DOHH2 (cell line): ENCODE measurements around the gene CHD9.

Experiments
- H3F3A ChIP-seq: fragments of 200-600 bp; sonication (generic), shearing (Covaris generic); 2 replicates; pipeline ENCODE4 v1.6.0; 2016; ENCODE audit warnings: antibody characterized with exemption, mild to moderate bottlenecking; ENCODE audit not compliant: control insufficient read depth, insufficient read depth
- H3K27ac ChIP-seq: fragments of 200-600 bp; sonication (generic); 2 replicates; pipeline ENCODE4 v1.5.1; 2014; ENCODE audit warnings: low read depth, mild to moderate bottlenecking, low read length, moderate library complexity
- H3K27me3 ChIP-seq: fragments of 200-600 bp; sonication (generic); 2 replicates; pipeline ENCODE4 v1.6.1; 2014; ENCODE audit warnings: mild to moderate bottlenecking, low read length, mixed read lengths; ENCODE audit not compliant: control insufficient read depth
- H3K36me3 ChIP-seq: fragments of 200-600 bp; sonication (generic); 2 replicates; pipeline ENCODE4 v1.6.1; 2014; ENCODE audit warnings: mild to moderate bottlenecking, low read length, moderate library complexity, mixed read lengths; ENCODE audit not compliant: control insufficient read depth
- H3K4me1 ChIP-seq: fragments of 200-600 bp; sonication (generic); 2 replicates; pipeline ENCODE4 v1.6.1; 2014; ENCODE audit warnings: mild to moderate bottlenecking, low read length, mixed read lengths; ENCODE audit not compliant: control insufficient read depth
- H3K4me2 ChIP-seq: fragments of 200-600 bp; sonication (generic); 2 replicates; pipeline ENCODE4 v1.6.0; 2014; ENCODE audit warnings: mild to moderate bottlenecking, low read length, moderate library complexity
- H3K4me3 ChIP-seq: fragments of 200-600 bp; sonication (generic); 2 replicates; pipeline ENCODE4 v1.5.1; 2014; ENCODE audit warnings: mild to moderate bottlenecking, low read length, mixed read lengths
- H3K79me2 ChIP-seq: fragments of 200-600 bp; sonication (generic); 2 replicates; pipeline ENCODE4 v1.6.1; 2014; ENCODE audit warnings: mild to moderate bottlenecking, low read length, mixed read lengths; ENCODE audit not compliant: control insufficient read depth
- H3K9me2 ChIP-seq: fragments of 200-600 bp; sonication (generic); replicated peaks from 2 replicates; pipeline ENCODE4 v1.6.1; 2014; ENCODE audit warnings: mild to moderate bottlenecking, low read length, mixed read lengths; ENCODE audit not compliant: control insufficient read depth
- H3K9me3 ChIP-seq: fragments of 200-600 bp; sonication (generic); 2 replicates; pipeline ENCODE4 v1.6.1; 2014; ENCODE audit warnings: antibody characterized with exemption, low read length, mixed read lengths; ENCODE audit not compliant: control insufficient read depth, insufficient read depth
- H4K20me1 ChIP-seq: fragments of 200-600 bp; sonication (generic); 2 replicates; pipeline ENCODE4 v1.6.0; 2014; ENCODE audit warnings: low read depth, mild to moderate bottlenecking, antibody characterized with exemption, low read length, moderate library complexity; ENCODE audit not compliant: control insufficient read depth, insufficient read depth
- EZH2phosphoT487 ChIP-seq: fragments of 200-600 bp; sonication (generic); IDR thresholded peaks from 2 replicates; pipeline ENCODE4 v1.6.1; 2017; ENCODE audit warnings: borderline replicate concordance, mild to moderate bottlenecking, antibody characterized with exemption, low read length, moderate library complexity, mixed read lengths
- TF ChIP-seq, protein P1 (sequence below): fragments of 200-600 bp; sonication (generic); IDR thresholded peaks from one replicate; pipeline ENCODE4 v1.5.1; 2014; ENCODE audit warnings: antibody characterized with exemption, mild to moderate bottlenecking, low read depth, low read length; ENCODE audit not compliant: poor library complexity, severe bottlenecking

Gene CHD9

DNA sequence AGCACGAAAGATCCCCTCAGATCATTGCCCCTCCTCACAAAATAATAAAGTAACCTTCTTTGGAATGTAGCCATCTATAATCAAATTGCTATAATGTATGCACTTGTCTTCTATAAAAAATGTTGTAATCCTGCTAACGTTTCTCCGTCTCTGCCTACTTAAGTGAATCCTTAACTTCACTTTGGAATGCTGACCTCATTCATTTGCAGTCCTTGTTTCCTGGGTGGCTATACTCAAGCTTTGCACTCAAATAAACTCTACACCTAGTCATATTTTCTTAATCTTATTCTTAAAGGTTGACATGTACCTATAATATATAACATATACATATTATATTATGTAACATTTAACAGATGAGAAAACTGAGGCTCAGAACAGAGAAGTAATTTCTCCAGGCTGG, 24.8 kb upstream of the CHD9 start:
- Histone ChIP-seq H3K9me3 (peaks cover 4% of the 10 kb centered on the region; the same call in 1 of the 2 replicates), H3K36me3 (no peaks in the 10 kb centered on the region), H3K4me1 (no peaks in the 10 kb centered on the region), H3K27me3 (0 out of 2 replicates have a peak, but pooled peaks cover 2% of the 10 kb centered on the region), H3K9me2 (no peaks in the 10 kb centered on the region), H3K4me2 (no peak overlapping the region), H4K20me1 (no peaks in the 10 kb centered on the region), H3K27ac (no peak overlapping the region), H3F3A (no peaks in the 10 kb centered on the region), H3K79me2 (no peaks in the 10 kb centered on the region), H3K4me3 (no peak overlapping the region)
- TF ChIP-seq, protein P1, sequence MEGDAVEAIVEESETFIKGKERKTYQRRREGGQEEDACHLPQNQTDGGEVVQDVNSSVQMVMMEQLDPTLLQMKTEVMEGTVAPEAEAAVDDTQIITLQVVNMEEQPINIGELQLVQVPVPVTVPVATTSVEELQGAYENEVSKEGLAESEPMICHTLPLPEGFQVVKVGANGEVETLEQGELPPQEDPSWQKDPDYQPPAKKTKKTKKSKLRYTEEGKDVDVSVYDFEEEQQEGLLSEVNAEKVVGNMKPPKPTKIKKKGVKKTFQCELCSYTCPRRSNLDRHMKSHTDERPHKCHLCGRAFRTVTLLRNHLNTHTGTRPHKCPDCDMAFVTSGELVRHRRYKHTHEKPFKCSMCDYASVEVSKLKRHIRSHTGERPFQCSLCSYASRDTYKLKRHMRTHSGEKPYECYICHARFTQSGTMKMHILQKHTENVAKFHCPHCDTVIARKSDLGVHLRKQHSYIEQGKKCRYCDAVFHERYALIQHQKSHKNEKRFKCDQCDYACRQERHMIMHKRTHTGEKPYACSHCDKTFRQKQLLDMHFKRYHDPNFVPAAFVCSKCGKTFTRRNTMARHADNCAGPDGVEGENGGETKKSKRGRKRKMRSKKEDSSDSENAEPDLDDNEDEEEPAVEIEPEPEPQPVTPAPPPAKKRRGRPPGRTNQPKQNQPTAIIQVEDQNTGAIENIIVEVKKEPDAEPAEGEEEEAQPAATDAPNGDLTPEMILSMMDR = no peak
- no peak for TF ChIP-seq EZH2phosphoT487

DNA sequence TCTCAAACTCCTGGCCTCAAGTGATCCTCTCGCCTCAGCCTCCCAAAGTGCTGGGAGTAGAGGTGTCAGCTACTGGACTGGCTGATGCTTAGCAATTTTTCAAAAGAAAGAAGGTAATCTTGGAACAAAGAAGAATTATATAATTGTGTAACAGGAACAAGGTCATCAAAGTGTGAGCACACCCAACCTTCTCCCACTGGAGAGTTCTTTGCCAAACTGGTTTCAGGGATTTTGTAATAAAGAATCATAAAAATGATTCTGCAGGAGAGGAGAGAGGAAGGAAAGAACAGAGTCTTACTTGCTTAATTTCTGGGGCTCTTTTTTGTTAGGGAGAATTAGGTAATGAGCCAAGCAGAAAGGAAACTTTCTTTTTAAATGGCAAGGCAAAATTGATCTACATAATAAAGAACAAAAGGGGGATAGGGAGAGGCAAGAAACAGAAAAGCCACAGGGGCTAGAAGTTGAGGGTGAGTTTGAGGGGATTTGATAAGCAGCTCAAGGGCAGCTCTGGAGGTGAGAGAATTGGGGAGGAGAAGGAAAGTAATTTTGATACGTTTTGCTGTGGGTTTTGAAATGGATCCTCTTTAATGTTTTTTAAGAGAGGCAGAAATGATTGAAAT, 23.4 kb upstream of the CHD9 start:
- no peaks in the 10 kb centered on the region for H3F3A ChIP-seq

DNA sequence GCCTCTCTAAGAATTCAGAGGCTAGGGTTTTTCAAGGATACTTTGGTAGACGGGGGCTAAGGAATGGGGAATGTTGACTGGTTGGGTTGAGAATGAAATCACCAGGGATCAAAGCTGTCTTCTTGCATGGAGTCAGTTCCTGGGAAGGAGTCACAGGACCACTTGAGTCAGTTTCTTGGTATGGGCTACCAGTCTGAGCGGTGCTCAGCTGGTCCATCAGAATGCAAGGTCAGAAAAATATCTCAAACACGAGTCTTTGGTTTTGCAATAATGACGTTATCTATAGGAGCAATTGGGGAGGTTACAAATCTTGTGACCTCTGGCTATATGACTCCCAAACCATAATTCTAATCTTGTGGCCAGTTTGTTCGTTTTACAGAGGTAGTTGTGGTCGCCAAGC, 20.5 kb upstream of the CHD9 start:
- no peaks in the 10 kb centered on the region for H3K4me1 ChIP-seq
- 0 out of 2 replicates have a peak, but pooled peaks cover 2% of the 10 kb centered on the region for H3K27me3 ChIP-seq
- no peaks in the 10 kb centered on the region for H3K36me3 ChIP-seq
- TF ChIP-seq, protein P1 = no peak
- no peak for TF ChIP-seq EZH2phosphoT487
- no peak overlapping the region for H3K4me3 ChIP-seq
- H3K9me3 ChIP-seq = peaks cover 4% of the 10 kb centered on the region; the same call in 1 of the 2 replicates
- no peak overlapping the region for H3K27ac ChIP-seq
- H4K20me1 ChIP-seq = no peaks in the 10 kb centered on the region
- H3K4me2 ChIP-seq = no peak overlapping the region
- H3K79me2 ChIP-seq = no peaks in the 10 kb centered on the region
- no peaks in the 10 kb centered on the region for H3F3A ChIP-seq
- no peaks in the 10 kb centered on the region for H3K9me2 ChIP-seq

More for the DNA sequence above, 23.4 kb upstream of the CHD9 start:
- Histone ChIP-seq H3K36me3 (no peaks in the 10 kb centered on the region), H3K27me3 (0 out of 2 replicates have a peak, but pooled peaks cover 2% of the 10 kb centered on the region), H3K79me2 (no peaks in the 10 kb centered on the region), H4K20me1 (no peaks in the 10 kb centered on the region), H3K4me2 (no peak overlapping the region), H3K4me3 (no peak overlapping the region), H3K9me2 (no peaks in the 10 kb centered on the region), H3K4me1 (no peaks in the 10 kb centered on the region), H3K27ac (no peak overlapping the region), H3K9me3 (peaks cover 4% of the 10 kb centered on the region; the same call in 1 of the 2 replicates)
- TF ChIP-seq, protein P1 = no peak
- no peak for TF ChIP-seq EZH2phosphoT487
